Measurements from ENCODE around the gene NRAS.

GRCh38 chr1:114668784-114669561 is 47.6 kb downstream of the NRAS start:
- TF ChIP-seq POLR2A (IDR thresholded peaks at IDR 0.05) (no peak), CTCF (IDR thresholded peaks at IDR 0.05) (no peak)
